A673 (cell line): ENCODE results near the gene BORCS6. TPM values are rescaled to one million over a fixed set of nuclear protein-coding genes. Genes with fewer than 3 reads are reported as not detected.

Source experiments
- BruUV-seq: library from RNA; stranded (reverse); fragments of 400-500 nt; replicated peaks from 2 replicates; lab custom pipeline; 2021; lab: Mats Ljungman, UMichigan
- CTCF ChIA-PET: fragments of 300-600 bp; sonication (Branson Sonifier 250); formaldehyde crosslinking; loops from one replicate; lab custom pipeline; 2022; ENCODE audit warnings: antibody characterized with exemption; lab: Charles Lee
- POLR2A ChIA-PET: fragments of 300-600 bp; sonication (Branson Sonifier 250); formaldehyde crosslinking; loops from one replicate; lab custom pipeline; 2022; ENCODE audit warnings: antibody characterized with exemption; ENCODE audit not compliant: low non-redundant PET; lab: Charles Lee
- DNase-seq: peaks from one replicate; pipeline ENCODE4 v3.0.0-alpha.2; 2015; ENCODE audit warnings: low spot score
- H3K27ac ChIP-seq: fragments of 200-600 bp; sonication (generic); 2 replicates; pipeline ENCODE4 v1.5.1; 2016; ENCODE audit warnings: mixed run types, low read depth, mild to moderate bottlenecking, mixed read lengths, antibody characterized with exemption, low read length; ENCODE audit not compliant: poor library complexity, severe bottlenecking
- H3K27me3 ChIP-seq: fragments of 200-600 bp; sonication (generic); replicated peaks from 2 replicates; pipeline ENCODE4 v1.6.1; 2017; ENCODE audit warnings: mixed run types, low read depth, mild to moderate bottlenecking, mixed read lengths, antibody characterized with exemption, low read length; ENCODE audit not compliant: insufficient read depth, poor library complexity
- H3K36me3 ChIP-seq: fragments of 200-600 bp; sonication (generic); 2 replicates; pipeline ENCODE4 v1.6.1; 2016; ENCODE audit warnings: mixed run types, mild to moderate bottlenecking, mixed read lengths, antibody characterized with exemption, low read length; ENCODE audit not compliant: insufficient read depth, poor library complexity, severe bottlenecking
- H3K4me1 ChIP-seq: fragments of 200-600 bp; sonication (generic); 2 replicates; pipeline ENCODE4 v1.6.1; 2017; ENCODE audit warnings: mixed run types, mild to moderate bottlenecking, mixed read lengths, antibody characterized with exemption, low read length; ENCODE audit not compliant: insufficient read depth, poor library complexity, severe bottlenecking
- H3K4me3 ChIP-seq: fragments of 200-600 bp; sonication (generic); 2 replicates; pipeline ENCODE4 v1.5.1; 2016; ENCODE audit warnings: low read depth, mixed run types, mild to moderate bottlenecking, mixed read lengths, low read length; ENCODE audit not compliant: poor library complexity, severe bottlenecking
- H3K9me3 ChIP-seq: fragments of 200-600 bp; sonication (generic); 2 replicates; pipeline ENCODE4 v1.6.1; 2016; ENCODE audit warnings: mixed run types, low read depth, mild to moderate bottlenecking, mixed read lengths, antibody characterized with exemption, low read length; ENCODE audit not compliant: poor library complexity, severe bottlenecking
- CTCF ChIP-seq: fragments of 300-800, 200-600 bp; sonication (generic); conservative IDR thresholded peaks from 2 replicates; pipeline ENCODE4 v1.5.1; 2017; ENCODE audit warnings: low read depth, mild to moderate bottlenecking, antibody characterized with exemption, low read length, moderate library complexity, mixed read lengths
- EZH2 ChIP-seq: fragments of 200-600 bp; sonication (generic); IDR thresholded peaks from 2 replicates; pipeline ENCODE4 v1.6.1; 2017; ENCODE audit warnings: borderline replicate concordance, low read depth, mild to moderate bottlenecking, mixed read lengths, antibody characterized with exemption, low read length; ENCODE audit not compliant: poor library complexity, severe bottlenecking
- intact Hi-C: fragments of 100-400 bp; cut with micrococcal nuclease; formaldehyde crosslinking; loops from one replicate; pipeline ENCODE4 v1.10.0; 2022; ENCODE audit not compliant: unreplicated experiment
- total RNA-seq: library from RNA; stranded (reverse); gene quantifications from 2 replicates; pipeline ENCODE4 v1.2.3, GENCODE V29; 2021

Gene BORCS6
- total RNA-seq, 1 experiment from 2014 or later: 3.7 TPM

- H3K9me3 ChIP-seq: no peaks in the 10 kb centered on the region
- intact Hi-C loops: no loop called here
- CTCF ChIA-PET: no interaction called here
- peaks cover 20% of the 10 kb centered on the region for H3K4me1 ChIP-seq
- no peak overlapping the region for H3K27ac ChIP-seq
- peaks cover 62% of the 10 kb centered on the region for H3K36me3 ChIP-seq
- H3K27me3 ChIP-seq: no peaks in the 10 kb centered on the region
- no TSS peak for BruUV-seq
- POLR2A ChIA-PET: no interaction called here
- no peak for DNase-seq
- H3K4me3 ChIP-seq: no peak overlapping the region
- no peak for TF ChIP-seq CTCF
- TF ChIP-seq EZH2: no peak
These were observed 41.4 kb downstream of the BORCS6 start for GRCh38 chr17:8148560-8148959.

GRCh38 chr17:8147805-8148404 is 42.1 kb downstream of the BORCS6 start:
- TF ChIP-seq EZH2 (no peak), CTCF (no peak)
- DNase-seq: no peak
- BruUV-seq: no TSS peak
- H3K9me3 ChIP-seq: no peaks in the 10 kb centered on the region
- H3K36me3 ChIP-seq: peaks cover 62% of the 10 kb centered on the region
- H3K4me3 ChIP-seq: no peak overlapping the region
- CTCF ChIA-PET: no interaction called here
- peaks cover 14% of the 10 kb centered on the region for H3K4me1 ChIP-seq
- H3K27ac ChIP-seq: no peak overlapping the region
- intact Hi-C loops: no loop called here
- H3K27me3 ChIP-seq: no peaks in the 10 kb centered on the region
- POLR2A ChIA-PET: no interaction called here

GRCh38 chr17:8147141-8147804 is 42.7 kb downstream of the BORCS6 start:
- H3K27me3 ChIP-seq: no peaks in the 10 kb centered on the region
- ChIA-PET CTCF (no interaction called here), POLR2A (no interaction called here)
- no peaks in the 10 kb centered on the region for H3K9me3 ChIP-seq
- H3K4me1 ChIP-seq: peaks cover 7% of the 10 kb centered on the region
- peaks cover 68% of the 10 kb centered on the region for H3K36me3 ChIP-seq
- no TSS peak for BruUV-seq
- TF ChIP-seq CTCF (no peak), EZH2 (no peak)
- no peak for DNase-seq
- intact Hi-C loops: no loop called here
- no peak overlapping the region for H3K4me3 ChIP-seq
- H3K27ac ChIP-seq: no peak overlapping the region
